Endothelial cell of umbilical vein (primary cell): ENCODE data around the gene TUT7. TPM values are rescaled to one million over a fixed set of nuclear protein-coding genes. Genes with fewer than 3 reads are reported as not detected.
A peak's percentile ranks its signal among the peaks of the same experiment; 100 is the strongest.

Experiments used
- BruUV-seq: library from RNA; stranded (reverse); fragments of 400-500 nt; replicated peaks from 2 replicates; lab custom pipeline; 2021; lab: Mats Ljungman, UMichigan
- CTCF ChIA-PET: fragments of 300-600, 350-600 bp; sonication (Branson Sonifier 250); formaldehyde crosslinking; loops from one replicate; lab custom pipeline; 2021; ENCODE audit warnings: antibody characterized with exemption, inconsistent platforms; lab: Charles Lee
- POLR2A ChIA-PET: fragments of 300-600, 350-600 bp; sonication (Branson Sonifier 250); formaldehyde crosslinking; loops from one replicate; lab custom pipeline; 2021; ENCODE audit warnings: antibody characterized with exemption, inconsistent platforms; lab: Charles Lee
- DNase-seq: peaks from one replicate; pipeline ENCODE4 v3.0.0-alpha.2; 2011; ENCODE audit warnings: low read depth, low spot score
- FAIRE-seq: peaks from 2 replicates; lab custom pipeline; 2011; peaks lifted over from hg19 to GRCh38; lab: Jason Lieb, UNC
- H2AFZ ChIP-seq: 2 replicates; pipeline ENCODE4 v1.6.0; 2012; ENCODE audit warnings: low read depth, low read length, control low read depth, inconsistent platforms
- H3K27ac ChIP-seq: 2 replicates; pipeline ENCODE4 v1.5.1; 2011; ENCODE audit warnings: low read depth, mild to moderate bottlenecking, control low read depth, low read length, moderate library complexity; ENCODE audit not compliant: insufficient read depth
- H3K27me3 ChIP-seq, 2 experiments: 2 replicates each; pipeline versions ENCODE4 v1.6.0 to v1.6.1; 2011; ENCODE audit warnings: low read length in 2 of 2, mixed read lengths in 1 of 2; ENCODE audit not compliant: control insufficient read depth in 2 of 2, insufficient read depth in 2 of 2
- H3K36me3 ChIP-seq, 2 experiments: 2 replicates in 1 of 2; 3 replicates in 1 of 2; pipeline ENCODE4 v1.5.1; 2011; ENCODE audit warnings: low read length in 2 of 2, mild to moderate bottlenecking in 1 of 2, moderate library complexity in 1 of 2; ENCODE audit not compliant: control insufficient read depth in 2 of 2, insufficient read depth in 2 of 2; ENCODE audit errors: extremely low read depth in 1 of 2
- H3K4me1 ChIP-seq: 3 replicates; pipeline ENCODE4 v1.5.1; 2011; ENCODE audit warnings: mild to moderate bottlenecking, low read length; ENCODE audit not compliant: control insufficient read depth, insufficient read depth; ENCODE audit errors: extremely low read depth
- H3K4me2 ChIP-seq: 2 replicates; pipeline ENCODE4 v1.6.1; 2011; ENCODE audit warnings: low read length, control low read depth, mixed read lengths; ENCODE audit not compliant: insufficient read depth
- H3K4me3 ChIP-seq, 3 experiments: fragments of 200-600 bp in 1 of 3; sonication (generic), shearing (Covaris generic) in 1 of 3; replicated peaks in 1 of 3; 2 replicates each; pipeline ENCODE4 v1.5.1; 2011 to 2016; ENCODE audit warnings: control low read depth in 3 of 3, low read length in 3 of 3, mild to moderate bottlenecking in 2 of 3, inconsistent platforms in 1 of 3, low read depth in 1 of 3, moderate library complexity in 1 of 3; ENCODE audit not compliant: insufficient read depth in 1 of 3
- H3K79me2 ChIP-seq: 2 replicates; pipeline ENCODE4 v1.6.0; 2012; ENCODE audit warnings: low read length, inconsistent platforms; ENCODE audit not compliant: control insufficient read depth, insufficient read depth
- H3K9ac ChIP-seq: replicated peaks from 2 replicates; pipeline ENCODE3; 2011; ENCODE audit warnings: low read length, control low read depth; ENCODE audit not compliant: insufficient read depth; ENCODE audit errors: extremely low read depth
- H3K9me1 ChIP-seq: replicated peaks from 3 replicates; pipeline ENCODE4 v1.6.0; 2011; ENCODE audit warnings: mild to moderate bottlenecking, low read length; ENCODE audit not compliant: control insufficient read depth, insufficient read depth; ENCODE audit errors: extremely low read depth
- H3K9me3 ChIP-seq: replicated peaks from 2 replicates; pipeline ENCODE4 v1.5.1; 2012; ENCODE audit warnings: low read length, inconsistent platforms; ENCODE audit not compliant: control insufficient read depth, insufficient read depth
- H4K20me1 ChIP-seq: replicated peaks from 2 replicates; pipeline ENCODE3; 2011; ENCODE audit warnings: mild to moderate bottlenecking, low read length; ENCODE audit not compliant: control insufficient read depth, insufficient read depth; ENCODE audit errors: extremely low read depth
- CTCF ChIP-seq, 2 donors: IDR thresholded peaks; 1 replicate in 1 of 2; 2 replicates in 1 of 2; pipeline ENCODE4 v1.5.1; 2011; ENCODE audit warnings: low read length in 2 of 2, mild to moderate bottlenecking in 2 of 2, moderate library complexity in 2 of 2, control low read depth in 1 of 2, inconsistent platforms in 1 of 2, low read depth in 1 of 2; ENCODE audit not compliant: insufficient read depth in 1 of 2; ENCODE audit errors: extremely low read depth in 1 of 2
- EZH2 ChIP-seq: IDR thresholded peaks from 2 replicates; pipeline ENCODE4 v1.6.1; 2012; ENCODE audit warnings: borderline replicate concordance, low read depth, mild to moderate bottlenecking, moderate library complexity, low read length, inconsistent platforms; ENCODE audit not compliant: severe bottlenecking
- FOS ChIP-seq: IDR thresholded peaks from 2 replicates; pipeline ENCODE4 v1.6.1; 2011; ENCODE audit warnings: mild to moderate bottlenecking, low read length, moderate library complexity, borderline replicate concordance; ENCODE audit not compliant: insufficient read depth
- GATA2 ChIP-seq: IDR thresholded peaks from 2 replicates; pipeline ENCODE4 v1.7.0; 2011; ENCODE audit warnings: low read depth, mild to moderate bottlenecking, moderate library complexity, mixed read lengths, low read length; ENCODE audit not compliant: insufficient read length, insufficient read depth
- JUN ChIP-seq: IDR thresholded peaks from 2 replicates; pipeline ENCODE4 v1.6.1; 2011; ENCODE audit warnings: borderline replicate concordance, low read depth; ENCODE audit not compliant: insufficient read length, insufficient read depth
- MAX ChIP-seq: IDR thresholded peaks from 2 replicates; pipeline ENCODE4 v1.6.1; 2011; ENCODE audit not compliant: insufficient read depth, insufficient read length
- MYC ChIP-seq: IDR thresholded peaks from one replicate; pipeline ENCODE4 v1.6.1; 2011; ENCODE audit warnings: mild to moderate bottlenecking, low read depth, low read length
- POLR2A ChIP-seq: IDR thresholded peaks from 2 replicates; pipeline ENCODE4 v1.6.1; 2012; ENCODE audit warnings: low read depth, mild to moderate bottlenecking, control low read depth, low read length
- POLR2AphosphoS5 ChIP-seq: IDR thresholded peaks from 2 replicates; pipeline ENCODE4 v1.6.1; 2012; ENCODE audit warnings: low read depth, mild to moderate bottlenecking, control low read depth, low read length, moderate library complexity; ENCODE audit not compliant: insufficient read depth
- dilution Hi-C: fragments of 300-500 bp; cut with MboI; formaldehyde crosslinking; loops from one replicate; pipeline ENCODE4 v1.15.0; 2019; ENCODE audit warnings: low sequenced_read_pairs; ENCODE audit not compliant: extremely low pct_ligation_motif_present
- intact Hi-C: fragments of 100-400 bp; cut with micrococcal nuclease; formaldehyde crosslinking; loops from one replicate; pipeline ENCODE4 v1.10.0; 2022
- polyA plus RNA-seq, 4 experiments: library from polyadenylated mRNA; depleted of rRNA in 3 of 4; stranded (reverse) in 3 of 4; unstranded in 1 of 4; fragments of >200 nt; gene quantifications; 2 replicates each; pipeline versions ENCODE4 v1.2.1 to v1.2.3, GENCODE V29; 2011 to 2012; ENCODE audit warnings: missing spikeins in 1 of 4
- total RNA-seq: library from RNA; stranded (reverse); gene quantifications from 2 replicates; pipeline ENCODE4 v1.2.3, GENCODE V29; 2021

The TUT7 gene
- total and polyA plus RNA-seq, 2 donors (not counting 3 experiments of a cell fraction or from before 2014, with no cell fraction given) = 5.1 to 19.0 TPM

GRCh38 chr9:86303316-86303975, 50.8 kb downstream of the TUT7 start:
- intact Hi-C loops (no loop called here), dilution Hi-C loops (no loop called here)
- H3K27ac ChIP-seq = no peak overlapping the region
- FAIRE-seq (no peak), DNase-seq (peak; percentile 35)
- no peak overlapping the region for H2AFZ ChIP-seq
- H3K36me3 ChIP-seq = peaks cover 18 to 22% of the 10 kb centered on the region in 2 experiments
- H3K4me1 ChIP-seq = peaks cover 7% of the 10 kb centered on the region
- no peaks in the 10 kb centered on the region for H3K27me3 ChIP-seq
- no peak overlapping the region for H3K4me2 ChIP-seq
- BruUV-seq = no TSS peak
- H3K79me2 ChIP-seq = no peaks in the 10 kb centered on the region
- H4K20me1 ChIP-seq = no peaks in the 10 kb centered on the region
- ChIA-PET CTCF (no interaction called here), POLR2A (no interaction called here)
- TF ChIP-seq POLR2A = no peak
- no peak for TF ChIP-seq POLR2AphosphoS5
- TF ChIP-seq JUN = no peak
- no peak for TF ChIP-seq MAX
- no peak for TF ChIP-seq GATA2
- no peak for TF ChIP-seq EZH2
- TF ChIP-seq FOS = no peak
- no peak for TF ChIP-seq MYC
- TF ChIP-seq CTCF (IDR thresholded peaks at IDR 0.05; ENCODE audit: extremely low read depth in 1 of 2, insufficient read depth in 1 of 2, low read depth in 1 of 2, low read length in 2 of 2) = no peak
- no peak overlapping the region for H3K9ac ChIP-seq
- H3K4me3 ChIP-seq = no peak overlapping the region
- H3K9me1 ChIP-seq = no peaks in the 10 kb centered on the region
- H3K9me3 ChIP-seq = no peaks in the 10 kb centered on the region
